HG03439 (cell line): ENCODE data around the gene EFL1.

Source experiments
- ATAC-seq: cut with Tn5 transposase; IDR thresholded peaks from one replicate; pipeline ENCODE4 v1.9.1; 2021; ENCODE audit warnings: mild to moderate bottlenecking, moderate library complexity; ENCODE audit not compliant: unreplicated experiment

EFL1 gene

DNA sequence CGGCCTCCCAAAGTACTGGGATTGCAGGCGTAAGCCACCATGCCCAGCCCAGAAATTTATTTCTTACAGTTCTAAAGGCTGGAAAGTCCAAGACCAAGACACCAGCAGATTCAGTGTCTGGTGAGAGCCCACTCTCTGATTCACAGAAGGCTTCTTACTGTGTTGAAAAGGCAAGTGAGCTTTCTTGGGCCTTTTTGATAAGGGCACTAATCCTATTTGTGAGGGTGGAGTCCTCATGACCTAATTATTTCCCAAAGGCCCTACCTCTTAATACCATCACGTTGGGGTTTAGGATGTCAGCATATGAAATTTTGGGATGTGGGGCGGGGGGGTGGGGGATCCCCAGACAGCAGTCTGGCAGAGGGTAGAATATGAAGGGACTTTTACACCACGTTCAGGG lies 169.2 kb downstream of the EFL1 start:
- ATAC-seq: no peak

DNA sequence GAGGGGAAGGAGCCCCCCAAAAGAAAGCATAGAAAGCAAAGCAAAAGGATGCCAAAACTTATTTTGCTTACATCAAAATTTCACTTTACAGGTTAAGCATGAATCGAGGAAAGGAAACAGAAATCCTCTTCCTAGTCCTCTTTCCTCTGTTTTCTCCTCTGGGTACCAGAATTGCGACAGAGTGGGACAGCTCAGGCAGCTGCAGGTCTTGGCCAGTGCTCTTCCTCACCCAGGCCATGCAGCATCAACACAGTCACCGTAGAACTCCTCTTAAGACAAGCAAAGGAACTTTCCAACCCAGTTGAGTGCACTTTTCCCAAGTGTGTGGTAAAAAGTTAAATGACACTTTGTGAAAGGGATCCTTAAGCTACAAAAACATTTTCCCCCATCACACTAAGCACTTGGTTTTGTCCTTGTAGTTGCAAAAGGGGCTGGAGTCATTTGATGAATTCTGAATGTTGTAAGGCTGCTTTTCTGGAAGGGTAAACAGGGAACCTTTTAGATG lies 170.8 kb downstream of the EFL1 start:
- no peak for ATAC-seq

DNA sequence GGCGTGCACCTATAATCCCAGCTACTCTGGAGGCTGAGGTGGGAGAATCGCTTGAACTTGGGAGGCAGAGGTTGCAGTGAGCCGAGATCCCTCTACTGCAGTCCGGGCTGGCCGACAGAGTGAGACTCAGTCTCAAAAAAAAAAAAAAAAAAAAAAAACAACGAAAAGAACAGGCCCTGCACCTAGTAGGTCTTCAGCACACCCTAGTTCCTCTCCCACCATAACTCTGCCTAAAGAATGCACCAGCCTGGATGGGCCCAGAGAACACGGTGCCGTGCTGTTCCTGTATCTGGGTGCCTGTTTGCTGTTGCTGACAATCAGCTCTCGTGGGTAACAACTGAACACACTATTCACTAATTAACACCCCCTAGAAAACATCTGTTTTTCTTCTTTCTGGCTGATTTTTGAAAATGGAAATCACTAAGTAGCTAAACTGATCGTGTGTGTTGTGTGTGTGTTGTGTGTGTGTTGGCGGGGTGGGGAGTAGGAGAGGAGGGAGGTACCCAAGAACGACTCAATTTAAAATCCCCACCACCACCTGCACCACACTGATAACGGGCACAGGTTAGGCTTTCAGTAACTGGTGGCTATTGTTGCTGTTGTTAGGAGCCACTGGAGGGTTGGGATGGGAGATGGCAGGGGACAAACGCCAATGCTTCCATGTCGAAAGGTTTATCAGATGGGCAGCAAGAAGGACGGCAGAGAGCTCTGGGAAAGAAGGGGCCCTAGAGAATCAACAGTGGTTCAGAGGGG lies 176.1 kb downstream of the EFL1 start:
- no peak for ATAC-seq

DNA sequence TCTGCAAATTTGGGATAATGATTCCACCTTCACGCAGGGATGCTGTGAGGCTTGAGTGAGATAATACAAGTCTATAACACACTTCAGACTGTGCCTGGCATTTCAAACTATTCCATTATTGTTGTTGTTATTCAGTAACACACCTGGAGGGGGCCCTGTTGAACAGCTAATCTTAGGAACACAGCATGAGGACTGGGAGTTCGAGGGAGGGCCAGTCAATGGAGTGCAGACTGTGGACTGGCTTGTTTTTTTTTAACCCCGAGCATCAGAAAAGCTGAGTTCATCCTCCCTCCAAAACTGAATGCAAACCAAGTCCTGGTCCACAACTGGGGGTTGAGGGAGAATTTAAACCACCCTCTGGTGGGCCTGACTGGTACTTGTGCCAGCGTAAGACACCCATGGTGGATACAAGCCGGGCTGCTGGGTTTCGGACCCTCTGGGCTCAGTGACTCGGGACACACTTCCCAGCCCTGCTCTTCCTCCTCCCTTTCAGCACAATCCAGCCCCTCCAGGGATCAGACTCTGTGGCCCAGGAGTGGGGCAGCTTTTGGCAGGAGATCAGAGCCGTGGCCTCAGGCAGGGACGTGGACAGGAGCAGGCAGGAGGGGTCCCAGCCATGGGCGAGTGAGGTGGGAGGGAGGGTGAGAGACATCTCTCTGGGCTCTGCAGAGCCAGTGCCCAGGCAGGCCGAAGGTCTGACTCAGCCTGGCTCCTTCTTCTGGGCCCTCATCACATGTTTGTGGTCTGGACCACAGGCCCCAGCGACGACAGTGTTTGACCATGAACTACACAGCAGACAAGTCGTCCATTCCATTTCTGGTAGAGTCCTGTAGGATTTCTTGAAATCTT lies 180.4 kb downstream of the EFL1 start:
- ATAC-seq: no peak

DNA sequence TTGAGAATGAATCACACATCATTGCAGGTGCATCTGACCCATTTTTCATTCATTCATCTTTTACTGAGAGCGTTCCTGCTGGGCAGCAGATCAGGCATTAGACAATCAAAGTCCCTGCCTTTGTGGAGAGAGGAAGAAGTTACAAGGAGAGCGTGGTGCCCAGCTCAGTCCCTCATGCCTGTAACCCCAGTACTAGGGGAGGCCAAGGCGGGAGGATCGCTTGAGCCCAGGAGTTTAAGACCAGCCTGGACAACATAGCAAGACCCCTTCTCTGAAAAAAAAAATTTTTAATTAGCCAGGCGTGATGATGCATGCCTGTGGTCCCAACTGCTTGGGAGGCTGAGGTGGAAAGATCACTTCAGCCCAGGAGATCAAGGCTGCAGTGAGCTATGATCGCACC lies 181.8 kb downstream of the EFL1 start:
- no peak for ATAC-seq
